Kidney epithelial cell (primary cell): ENCODE results near the gene CNOT2. TPM values are rescaled to one million over a fixed set of nuclear protein-coding genes. Genes with fewer than 3 reads are reported as not detected.
"Not testable (repeated sequence)": the region's sequence is repeated elsewhere in the genome, so short reads cannot be mapped to it uniquely, and the experiment has no call there.

Experiments
- DNase-seq: peaks from one replicate; pipeline ENCODE4 v3.0.0-alpha.2; 2010; ENCODE audit warnings: low read depth
- H3K27me3 ChIP-seq: 2 replicates; pipeline ENCODE4 v1.6.0; 2011; ENCODE audit warnings: low read length; ENCODE audit not compliant: control insufficient read depth, insufficient read depth
- H3K36me3 ChIP-seq: 2 replicates; pipeline ENCODE4 v1.5.1; 2011; ENCODE audit warnings: low read length; ENCODE audit not compliant: control insufficient read depth, insufficient read depth
- H3K4me3 ChIP-seq: 2 replicates; pipeline ENCODE4 v1.5.1; 2011; ENCODE audit warnings: low read depth, mild to moderate bottlenecking, control low read depth, low read length
- CTCF ChIP-seq: IDR thresholded peaks from 2 replicates; pipeline ENCODE4 v1.5.1; 2011; ENCODE audit warnings: mild to moderate bottlenecking, moderate library complexity, low read length, control low read depth, inconsistent platforms; ENCODE audit not compliant: insufficient read depth, poor library complexity, severe bottlenecking
- total RNA-seq: library from RNA; depleted of rRNA; stranded (reverse); fragments of >200 nt; gene quantifications from 2 replicates; pipeline ENCODE4 v1.2.3, GENCODE V29; 2015

The CNOT2 gene
- total RNA-seq, 1 donor from 2014 or later = 96.8 TPM

GRCh38 chr12:70372881-70373280 is 129.6 kb downstream of the CNOT2 start:
- Histone ChIP-seq H3K36me3 (no peaks in the 10 kb centered on the region), H3K4me3 (no peak overlapping the region), H3K27me3 (no peaks in the 10 kb centered on the region)
- no peak for TF ChIP-seq CTCF
- DNase-seq = no peak

DNA sequence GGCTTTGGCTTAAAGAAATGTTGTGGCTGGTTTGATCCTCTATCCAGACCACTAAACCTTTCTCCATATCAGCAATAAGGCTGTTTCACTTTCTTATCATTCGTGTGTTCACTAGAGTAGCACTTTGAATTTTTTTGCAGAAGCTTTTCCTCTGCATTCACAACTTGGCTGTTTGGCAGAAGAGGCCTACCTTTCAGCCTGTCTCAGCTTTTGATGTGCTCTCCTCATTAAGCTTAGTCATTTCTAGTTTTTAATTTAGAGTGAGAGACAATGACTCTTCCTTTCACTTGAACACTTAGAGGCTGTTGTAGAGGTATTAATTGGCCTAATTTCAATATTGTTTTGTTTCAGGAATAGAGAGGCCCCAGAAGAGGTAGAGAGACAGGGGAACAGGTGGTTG is 136.6 kb downstream of the CNOT2 start:
- Histone ChIP-seq H3K36me3 (no peaks in the 10 kb centered on the region), H3K27me3 (no peaks in the 10 kb centered on the region), H3K4me3 (no peak overlapping the region)
- no peak for DNase-seq
- TF ChIP-seq CTCF = no peak

- no peaks in the 10 kb centered on the region for H3K27me3 ChIP-seq
- H3K4me3 ChIP-seq = no peak overlapping the region
- H3K36me3 ChIP-seq = no peaks in the 10 kb centered on the region
- DNase-seq = no peak
- TF ChIP-seq CTCF = no peak
Observed at GRCh38 chr12:70383484-70383883, 140.3 kb downstream of the CNOT2 start.

DNA sequence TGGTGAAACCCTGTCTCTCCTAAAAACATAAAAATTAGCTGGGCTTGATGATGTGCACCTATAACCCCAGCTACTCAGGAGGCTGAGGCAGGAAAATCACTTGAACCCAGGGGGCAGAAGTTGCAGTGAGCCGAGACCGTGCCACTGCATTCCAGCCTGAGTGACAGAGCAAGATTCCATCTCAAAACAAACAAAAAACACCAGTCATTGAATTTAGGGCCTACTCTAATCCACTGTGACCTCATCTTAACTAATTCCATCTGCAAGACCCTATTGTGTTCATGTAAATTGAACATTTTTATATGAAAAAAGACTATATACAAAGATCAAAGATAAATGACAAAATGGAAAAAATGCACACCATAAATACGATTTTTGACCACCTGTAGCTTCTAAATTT is 140.7 kb downstream of the CNOT2 start:
- DNase-seq = no peak
- no peak overlapping the region for H3K4me3 ChIP-seq
- no peak for TF ChIP-seq CTCF
- no peaks in the 10 kb centered on the region for H3K36me3 ChIP-seq
- H3K27me3 ChIP-seq = no peaks in the 10 kb centered on the region

- H3K4me3 ChIP-seq = no peak overlapping the region
- no peak for DNase-seq
- no peaks in the 10 kb centered on the region for H3K27me3 ChIP-seq
- no peaks in the 10 kb centered on the region for H3K36me3 ChIP-seq
- no peak for TF ChIP-seq CTCF
Observed at GRCh38 chr12:70386771-70387170, 143.5 kb downstream of the CNOT2 start.

GRCh38 chr12:70389678-70390077 is 146.4 kb downstream of the CNOT2 start:
- H3K36me3 ChIP-seq = no peaks in the 10 kb centered on the region
- DNase-seq = no peak
- no peak for TF ChIP-seq CTCF

DNA sequence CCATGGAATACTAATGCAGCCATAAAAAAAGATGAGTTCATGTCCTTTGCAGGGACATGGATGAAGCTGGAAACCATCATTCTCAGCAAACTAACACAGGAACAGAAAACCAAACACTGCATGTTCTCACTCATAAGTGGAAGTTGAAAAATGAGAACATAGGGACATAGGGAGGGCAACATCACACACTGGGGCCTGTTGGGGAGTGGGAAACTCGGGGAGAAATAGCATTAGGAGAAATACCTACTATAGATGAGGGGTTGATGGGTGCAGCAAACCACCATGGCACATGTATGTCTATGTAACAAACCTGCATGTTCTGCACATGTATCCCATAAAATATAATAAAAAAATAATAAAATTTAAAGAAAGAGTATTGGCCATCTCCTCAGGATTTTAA is 149.4 kb downstream of the CNOT2 start:
- not testable (repeated sequence) for H3K27me3 ChIP-seq, H3K36me3 ChIP-seq, DNase-seq, H3K4me3 ChIP-seq

More at GRCh38 chr12:70389678-70390077, 146.4 kb downstream of the CNOT2 start:
- no peaks in the 10 kb centered on the region for H3K27me3 ChIP-seq
- no peak overlapping the region for H3K4me3 ChIP-seq
